Esophagus muscularis mucosa (tissue), 3 donors: ENCODE measurements around the gene FSD1L.

Source experiments
- CTCF ChIP-seq, 3 experiments: fragments of 200-600 bp in 2 of 3; fragments of 450-650 bp in 1 of 3; sonication (generic) in 2 of 3; IDR thresholded peaks; one replicate each; pipeline ENCODE4 v1.5.1; 2017 to 2019; ENCODE audit warnings: antibody characterized with exemption in 3 of 3, mild to moderate bottlenecking in 2 of 3, moderate library complexity in 1 of 3
- POLR2A ChIP-seq: fragments of 450-650 bp; IDR thresholded peaks from one replicate; pipeline ENCODE4 v1.6.1; 2017; ENCODE audit warnings: antibody characterized with exemption, moderate library complexity, mild to moderate bottlenecking, low read depth

- TF ChIP-seq CTCF (IDR thresholded peaks at IDR 0.05): no peak
- no peak for TF ChIP-seq POLR2A
Observed at GRCh38 chr9:105500108-105500766, 52.4 kb downstream of the FSD1L start.
